GM12878 (cell line): Measurements from ENCODE around the gene SHMT1. TPM values are rescaled to one million over a fixed set of nuclear protein-coding genes. Genes with fewer than 3 reads are reported as not detected.

Experiments used
- ATAC-seq: fragments of 200-7000 bp; cut with Tn5 transposase; 3 replicates; pipeline ENCODE4 v1.9.1; 2020; ENCODE audit warnings: mild to moderate bottlenecking, moderate library complexity
- BruUV-seq: library from RNA; stranded (reverse); fragments of 400-500 nt; replicated peaks from 2 replicates; lab custom pipeline; 2021; lab: Mats Ljungman, UMichigan
- CTCF ChIA-PET: fragments of 300-600 bp; sonication (Branson Sonifier 250); formaldehyde crosslinking; extraction: SDS; loops from one replicate; lab custom pipeline; 2021; ENCODE audit warnings: inconsistent platforms; lab: Yijun Ruan, JAX
- POLR2A ChIA-PET: fragments of 350-600 bp; formaldehyde crosslinking; extraction: SDS; loops from one replicate; lab custom pipeline; 2021; ENCODE audit warnings: inconsistent platforms; lab: Charles Lee
- RAD21 ChIA-PET: fragments of 300-600 bp; sonication (Branson Sonifier 250); formaldehyde crosslinking; loops from one replicate; lab custom pipeline; 2023; ENCODE audit warnings: antibody characterized with exemption; ENCODE audit not compliant: unreplicated experiment; lab: Charles Lee
- SMC1A ChIA-PET: fragments of 300-600 bp; sonication (Branson Sonifier 250); formaldehyde crosslinking; loops from one replicate; lab custom pipeline; 2023; ENCODE audit not compliant: unreplicated experiment, uncharacterized antibody; lab: Charles Lee
- DNase-seq: peaks from one replicate; pipeline ENCODE4 v3.0.0-alpha.2; 2011; ENCODE audit warnings: low read depth, low spot score
- FAIRE-seq: peaks from 3 replicates; lab custom pipeline; 2011; peaks lifted over from hg19 to GRCh38; lab: Jason Lieb, UNC
- H2AFZ ChIP-seq: 2 replicates; pipeline ENCODE4 v1.6.0; 2011; ENCODE audit warnings: low read depth, low read length, control low read depth; ENCODE audit not compliant: control insufficient read depth
- H3K27ac ChIP-seq: 2 replicates; pipeline ENCODE4 v1.5.1; 2011; ENCODE audit warnings: control low read depth; ENCODE audit not compliant: control insufficient read depth, insufficient read depth
- H3K27me3 ChIP-seq, 2 experiments: replicated peaks in 1 of 2; 2 replicates each; pipeline versions ENCODE4 v1.6.0 to v1.6.1; 2011; ENCODE audit warnings: low read length in 1 of 2; ENCODE audit not compliant: control insufficient read depth in 2 of 2, insufficient read depth in 2 of 2
- H3K36me3 ChIP-seq, 2 experiments: 2 replicates each; pipeline ENCODE4 v1.5.1; 2011; ENCODE audit warnings: low read length in 1 of 2; ENCODE audit not compliant: control insufficient read depth in 2 of 2, insufficient read depth in 2 of 2
- H3K4me1 ChIP-seq: 2 replicates; pipeline ENCODE4 v1.6.1; 2011; ENCODE audit warnings: mild to moderate bottlenecking, low read length, moderate library complexity, mixed read lengths; ENCODE audit not compliant: control insufficient read depth, insufficient read depth
- H3K4me2 ChIP-seq: 2 replicates; pipeline ENCODE4 v1.6.0; 2011; ENCODE audit warnings: control low read depth; ENCODE audit not compliant: control insufficient read depth, insufficient read depth
- H3K4me3 ChIP-seq: fragments of 200-600 bp; sonication (generic); 2 replicates; pipeline ENCODE4 v1.5.1; 2016
- H3K79me2 ChIP-seq: 2 replicates; pipeline ENCODE4 v1.6.0; 2011; ENCODE audit warnings: low read length; ENCODE audit not compliant: control insufficient read depth, insufficient read depth
- H3K9ac ChIP-seq: 2 replicates; pipeline ENCODE4 v1.8.0; 2011; ENCODE audit warnings: low read length, control low read depth, mixed read lengths; ENCODE audit not compliant: control insufficient read depth, insufficient read depth
- H3K9me3 ChIP-seq: replicated peaks from 3 replicates; pipeline ENCODE4 v1.5.1; 2011; ENCODE audit warnings: mild to moderate bottlenecking, low read length; ENCODE audit not compliant: control insufficient read depth, insufficient read depth
- H4K20me1 ChIP-seq: 2 replicates; pipeline ENCODE4 v1.6.0; 2011; ENCODE audit not compliant: control insufficient read depth, insufficient read depth
- GABPA ChIP-seq: IDR thresholded peaks from 2 replicates; pipeline ENCODE4 v1.6.1; 2014; ENCODE audit warnings: antibody characterized with exemption, low read depth, mild to moderate bottlenecking, inconsistent platforms
- KAT2A ChIP-seq: conservative IDR thresholded peaks from 2 replicates; pipeline ENCODE4 v1.6.1; 2011; ENCODE audit warnings: low read depth, low read length; ENCODE audit not compliant: control insufficient read depth
- MTA2 ChIP-seq: fragments of 450-650 bp; IDR thresholded peaks from 2 replicates; pipeline ENCODE4 v1.6.1; 2016; ENCODE audit warnings: low read depth, mild to moderate bottlenecking, moderate library complexity
- PAX5 ChIP-seq: IDR thresholded peaks from 2 replicates; pipeline ENCODE4 v1.6.1; 2011; ENCODE audit warnings: low read depth, low read length, borderline replicate concordance
- POLR2A ChIP-seq: IDR thresholded peaks from 2 replicates; pipeline ENCODE4 v1.6.1; 2011; ENCODE audit warnings: low read depth, mild to moderate bottlenecking, low read length
- RELB ChIP-seq: fragments of 450-650 bp; IDR thresholded peaks from 2 replicates; pipeline ENCODE4 v1.6.1; 2017; ENCODE audit warnings: low read depth, mild to moderate bottlenecking, moderate library complexity
- WGBS: methylation state at CpG from one replicate; pipeline ENCODE4 v1.1.6; 2016; ENCODE audit warnings: low lambda C conversion rate; ENCODE audit not compliant: insufficient replicate concordance, insufficient coverage; ENCODE audit errors: missing lambda C conversion rate; 5-methylcytosine and 5-hydroxymethylcytosine counted together
- in situ Hi-C: fragments of 300-500 bp; cut with MboI; formaldehyde crosslinking; loops from 9 replicates; pipeline ENCODE4 v1.14.3; 2018; ENCODE audit warnings: mixed read lengths
- intact Hi-C: fragments of 100-400 bp; cut with micrococcal nuclease; formaldehyde crosslinking; loops from one replicate; pipeline ENCODE4 v1.14.2; 2022; ENCODE audit not compliant: unreplicated experiment
- polyA plus RNA-seq, 11 experiments: library from polyadenylated mRNA; depleted of rRNA in 4 of 11; unstranded in 6 of 11; stranded (reverse) in 5 of 11; fragments of >200 nt; fragmentation: Nextera tagmentation in 4 of 11; fragmentation: Illumina TruSeq in 1 of 11; extraction: Ambion mirVana in 4 of 11; extraction: Trizol in 1 of 11; gene quantifications; 1 replicate in 1 of 11; 2 replicates in 10 of 11; pipeline versions ENCODE4 v1.2.1 to v1.2.3, GENCODE V29; 2011 to 2016; ENCODE audit warnings: inconsistent platforms in 2 of 11, missing spikeins in 2 of 11, low read depth in 1 of 11
- total RNA-seq, 4 experiments: library from RNA; depleted of rRNA in 3 of 4; stranded (reverse); fragments of >200 nt in 3 of 4; fragmentation: Illumina TruSeq in 1 of 4; extraction: Trizol in 1 of 4; gene quantifications; 2 replicates each; pipeline versions ENCODE4 v1.2.1 to v1.2.3, GENCODE V29; 2013 to 2021
- TF ChIP-seq, protein P1 (sequence below): IDR thresholded peaks from 2 replicates; pipeline ENCODE4 v1.6.1; 2012; ENCODE audit warnings: mild to moderate bottlenecking, low read depth, low read length

The SHMT1 gene
- total and polyA plus RNA-seq, 10 of the 15 experiments (the other 5 are each of a cell fraction or from before 2014, with no cell fraction given) = 5.2 to 60.1 (median 34.6) TPM

DNA sequence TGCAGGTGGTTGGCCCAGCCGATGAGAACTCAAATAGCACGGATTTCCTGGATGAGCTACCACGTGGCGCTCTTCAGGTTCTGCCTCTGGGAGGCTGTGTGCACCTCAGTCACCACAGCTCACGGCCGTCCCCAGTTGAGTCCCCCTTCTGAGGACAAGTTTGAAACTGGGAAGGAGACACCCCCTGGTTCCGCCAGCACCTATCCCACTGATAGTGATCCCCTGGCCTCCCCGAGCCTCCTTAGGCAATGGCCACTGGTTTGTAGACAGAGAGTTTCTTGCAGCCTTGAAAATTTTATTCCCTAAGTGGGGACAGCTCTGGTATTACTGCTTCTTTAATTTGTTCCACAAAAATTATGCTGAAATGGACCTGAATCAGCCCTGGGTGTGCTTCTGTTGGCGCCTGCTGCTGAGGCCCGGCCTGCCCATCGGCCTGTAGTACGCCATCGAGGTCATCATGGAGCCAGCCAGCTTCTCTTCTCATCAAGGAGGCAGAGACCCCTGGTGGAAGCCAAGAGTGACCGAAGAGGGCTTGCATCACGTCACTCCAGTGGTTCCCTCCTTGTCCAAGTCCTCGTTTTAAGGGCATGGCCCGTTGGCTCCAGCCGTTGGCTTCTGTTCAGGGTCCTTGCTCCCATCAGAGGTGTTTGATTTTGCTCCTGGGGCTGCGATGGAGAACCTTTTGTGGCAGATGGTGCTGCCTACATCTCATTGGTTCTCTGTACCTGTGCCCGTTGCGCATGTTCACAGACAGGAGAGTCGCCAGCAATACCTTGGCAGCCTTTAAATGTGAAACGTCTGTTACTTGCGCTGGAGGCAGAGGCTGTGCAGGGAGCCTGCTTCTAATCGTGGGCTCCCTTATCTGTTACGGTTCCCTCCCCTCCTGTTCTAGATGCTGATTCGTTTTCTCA lies 39.0 kb downstream of the SHMT1 start:
- H3K79me2 ChIP-seq = peaks cover 5% of the 10 kb centered on the region; the same call in 1 of the 2 replicates
- intact Hi-C loops = no loop called here
- no peak overlapping the region for H3K9ac ChIP-seq

GRCh38 chr17:18323507-18324139 lies 39.7 kb downstream of the SHMT1 start:
- SMC1A ChIA-PET = no interaction called here
- DNase-seq (no peak), FAIRE-seq (no peak), ATAC-seq (no peak)
- peaks cover 28% of the 10 kb centered on the region for H3K4me1 ChIP-seq
- H3K4me3 ChIP-seq = no peak overlapping the region
- peaks cover 2 to 21% of the 10 kb centered on the region in 2 experiments; a peak in 3 of 4 replicates for H3K36me3 ChIP-seq
- peaks cover 3% of the 10 kb centered on the region; the same call in 2 of the 3 replicates for H3K9me3 ChIP-seq
- 81% methylated on average over 16 of the region's 16 CpGs for WGBS
- no peak overlapping the region for H3K4me2 ChIP-seq
- RAD21 ChIA-PET = no interaction called here
- H3K27ac ChIP-seq = no peak overlapping the region
- no TSS peak for BruUV-seq
- POLR2A ChIA-PET = no interaction called here
- intact Hi-C loops = no loop called here
- no peaks in the 10 kb centered on the region for H3K27me3 ChIP-seq
- no peak overlapping the region for H2AFZ ChIP-seq
- no peak overlapping the region for H3K9ac ChIP-seq
- H4K20me1 ChIP-seq = peaks cover 6% of the 10 kb centered on the region
- in situ Hi-C loops = no loop called here
- H3K79me2 ChIP-seq = peaks cover 9% of the 10 kb centered on the region
- CTCF ChIA-PET = interaction anchor here (1.2 kb wide), 2 partner anchors 12 to 104 kb away, joined by 3 to 4 read pairs; no protein-coding TSS in a partner anchor
- no peak for TF ChIP-seq MTA2
- TF ChIP-seq, protein P1, sequence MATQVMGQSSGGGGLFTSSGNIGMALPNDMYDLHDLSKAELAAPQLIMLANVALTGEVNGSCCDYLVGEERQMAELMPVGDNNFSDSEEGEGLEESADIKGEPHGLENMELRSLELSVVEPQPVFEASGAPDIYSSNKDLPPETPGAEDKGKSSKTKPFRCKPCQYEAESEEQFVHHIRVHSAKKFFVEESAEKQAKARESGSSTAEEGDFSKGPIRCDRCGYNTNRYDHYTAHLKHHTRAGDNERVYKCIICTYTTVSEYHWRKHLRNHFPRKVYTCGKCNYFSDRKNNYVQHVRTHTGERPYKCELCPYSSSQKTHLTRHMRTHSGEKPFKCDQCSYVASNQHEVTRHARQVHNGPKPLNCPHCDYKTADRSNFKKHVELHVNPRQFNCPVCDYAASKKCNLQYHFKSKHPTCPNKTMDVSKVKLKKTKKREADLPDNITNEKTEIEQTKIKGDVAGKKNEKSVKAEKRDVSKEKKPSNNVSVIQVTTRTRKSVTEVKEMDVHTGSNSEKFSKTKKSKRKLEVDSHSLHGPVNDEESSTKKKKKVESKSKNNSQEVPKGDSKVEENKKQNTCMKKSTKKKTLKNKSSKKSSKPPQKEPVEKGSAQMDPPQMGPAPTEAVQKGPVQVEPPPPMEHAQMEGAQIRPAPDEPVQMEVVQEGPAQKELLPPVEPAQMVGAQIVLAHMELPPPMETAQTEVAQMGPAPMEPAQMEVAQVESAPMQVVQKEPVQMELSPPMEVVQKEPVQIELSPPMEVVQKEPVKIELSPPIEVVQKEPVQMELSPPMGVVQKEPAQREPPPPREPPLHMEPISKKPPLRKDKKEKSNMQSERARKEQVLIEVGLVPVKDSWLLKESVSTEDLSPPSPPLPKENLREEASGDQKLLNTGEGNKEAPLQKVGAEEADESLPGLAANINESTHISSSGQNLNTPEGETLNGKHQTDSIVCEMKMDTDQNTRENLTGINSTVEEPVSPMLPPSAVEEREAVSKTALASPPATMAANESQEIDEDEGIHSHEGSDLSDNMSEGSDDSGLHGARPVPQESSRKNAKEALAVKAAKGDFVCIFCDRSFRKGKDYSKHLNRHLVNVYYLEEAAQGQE = no peak
- TF ChIP-seq RELB = no peak
- TF ChIP-seq GABPA = no peak
- no peak for TF ChIP-seq PAX5
- TF ChIP-seq KAT2A = no peak

More for the DNA sequence above, 39.0 kb downstream of the SHMT1 start:
- peaks cover 23% of the 10 kb centered on the region for H3K4me1 ChIP-seq
- CTCF ChIA-PET = no interaction called here
- in situ Hi-C loops = no loop called here
- H3K4me2 ChIP-seq = no peak overlapping the region
- DNase-seq (no peak), FAIRE-seq (no peak)
- H3K4me3 ChIP-seq = no peak overlapping the region
- RAD21 ChIA-PET = no interaction called here
- H3K36me3 ChIP-seq = peaks cover 2 to 23% of the 10 kb centered on the region in 2 experiments; a peak in 3 of 4 replicates
- 98% methylated on average over 27 of the region's 27 CpGs for WGBS
- no peak for TF ChIP-seq POLR2A
- TF ChIP-seq, all 136 proteins: peak for 0
- ChIA-PET SMC1A (no interaction called here), POLR2A (no interaction called here)
- H3K27me3 ChIP-seq = no peaks in the 10 kb centered on the region
- peaks cover 3% of the 10 kb centered on the region; the same call in 2 of the 3 replicates for H3K9me3 ChIP-seq
- no peak overlapping the region; the same call in 1 of the 2 replicates for H3K27ac ChIP-seq
- peaks cover 6% of the 10 kb centered on the region for H4K20me1 ChIP-seq
- ATAC-seq = no peak
- H2AFZ ChIP-seq = no peak overlapping the region
- no TSS peak for BruUV-seq
